Erythroblast (primary cell): ENCODE data around the gene NOD1.
"Not testable (repeated sequence)": the region's sequence is repeated elsewhere in the genome, so short reads cannot be mapped to it uniquely, and the experiment has no call there.

Experiments used
- DNase-seq, 2 experiments: peaks; one replicate each; lab custom pipeline; 2025; lab: John Stamatoyannopoulos, UW
- GATA1 ChIP-seq: IDR thresholded peaks from 2 replicates; pipeline ENCODE4 v1.6.1; 2011; ENCODE audit warnings: low read depth, mild to moderate bottlenecking, control low read depth, low read length, moderate library complexity
- POLR2A ChIP-seq: IDR thresholded peaks from 2 replicates; pipeline ENCODE4 v1.6.1; 2011; ENCODE audit warnings: mild to moderate bottlenecking, low read length

Gene NOD1

DNA sequence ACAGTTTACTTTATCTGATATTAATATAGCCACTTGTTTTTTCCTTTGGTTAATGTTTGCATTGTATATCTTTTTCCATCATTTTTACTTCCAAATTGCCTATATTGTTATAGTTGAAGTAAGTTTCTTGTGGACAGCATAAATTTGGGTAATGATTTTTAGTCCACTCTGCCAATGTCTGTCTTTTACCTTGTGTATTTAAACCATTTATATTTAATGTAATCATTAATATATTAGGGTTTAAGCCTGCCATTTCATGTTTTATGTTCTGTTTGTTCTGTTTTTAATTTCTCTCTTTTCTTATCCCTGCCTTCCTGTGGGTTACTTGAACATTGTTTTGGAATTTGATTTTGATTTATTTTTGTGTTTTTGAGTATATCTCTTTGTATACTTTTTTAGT lies 12.8 kb upstream of the NOD1 start:
- no peak for DNase-seq
- TF ChIP-seq GATA1 = no peak
- no peak for TF ChIP-seq POLR2A

DNA sequence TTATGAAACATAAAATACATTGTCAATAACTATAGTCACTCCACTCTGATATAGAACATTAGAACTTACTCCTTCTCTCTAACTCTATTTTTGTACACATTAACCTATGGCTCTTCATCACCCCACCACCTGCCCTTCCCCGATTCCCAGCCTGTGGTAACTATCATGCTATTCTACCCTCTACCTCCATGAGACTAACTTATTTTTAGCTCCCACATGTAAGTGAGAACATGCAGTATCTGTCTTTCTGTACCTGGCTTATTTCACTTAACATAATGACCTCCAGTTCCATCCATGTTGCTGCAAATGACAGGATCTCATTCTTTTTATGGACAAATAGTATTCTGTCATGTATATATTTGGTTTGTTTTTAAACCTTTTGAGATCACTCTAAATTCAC lies 8.8 kb upstream of the NOD1 start:
- no peak for DNase-seq
- TF ChIP-seq GATA1 (no peak), POLR2A (no peak)

GRCh38 chr7:30485667-30486066 lies 7.1 kb upstream of the NOD1 start:
- DNase-seq = no peak
- no peak for TF ChIP-seq POLR2A
- TF ChIP-seq GATA1 = no peak

GRCh38 chr7:30481416-30481815 lies 2.8 kb upstream of the NOD1 start:
- not testable (repeated sequence) for DNase-seq

GRCh38 chr7:30479202-30480120 lies 877 bp upstream of the NOD1 start:
- TF ChIP-seq POLR2A (no peak), GATA1 (no peak)
- peak; percentile 67 to 71 for DNase-seq

GRCh38 chr7:30476459-30477145 lies 2.0 kb downstream of the NOD1 start:
- no peak for DNase-seq
- TF ChIP-seq POLR2A (no peak), GATA1 (no peak)

- TF ChIP-seq POLR2A (no peak), GATA1 (no peak)
These were observed 3.0 kb downstream of the NOD1 start for GRCh38 chr7:30475580-30475979.

DNA sequence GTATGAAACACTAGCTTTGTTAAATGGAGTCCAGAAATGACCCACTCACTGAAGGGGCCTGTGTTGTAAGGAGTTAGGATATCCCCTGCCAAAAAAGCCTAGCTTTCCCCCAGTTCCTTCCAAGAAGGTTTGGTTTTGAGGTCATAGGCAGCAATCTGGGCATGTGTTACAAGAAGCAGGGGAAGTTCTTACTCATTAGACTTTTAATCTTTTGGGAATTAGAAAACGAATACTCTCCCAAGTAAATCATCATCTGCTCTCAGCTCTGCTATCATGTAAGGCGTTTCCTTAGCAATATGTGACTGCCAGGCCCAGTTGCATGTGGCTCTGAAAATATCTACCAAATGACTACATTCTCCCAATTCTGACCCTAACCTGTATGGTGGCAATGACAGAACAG lies 3.7 kb downstream of the NOD1 start:
- no peak for TF ChIP-seq GATA1
- no peak for TF ChIP-seq POLR2A
- DNase-seq = no peak

More at GRCh38 chr7:30475580-30475979, 3.0 kb downstream of the NOD1 start:
- no peak for DNase-seq

GRCh38 chr7:30474485-30474884 lies 4.1 kb downstream of the NOD1 start:
- no peak for DNase-seq
- TF ChIP-seq POLR2A (no peak), GATA1 (no peak)

- TF ChIP-seq GATA1 = no peak
- no peak for DNase-seq
These were observed 4.7 kb downstream of the NOD1 start for GRCh38 chr7:30473903-30474302.

GRCh38 chr7:30472784-30473775 lies 5.5 kb downstream of the NOD1 start:
- no peak for DNase-seq
- TF ChIP-seq POLR2A (no peak), GATA1 (no peak)

DNA sequence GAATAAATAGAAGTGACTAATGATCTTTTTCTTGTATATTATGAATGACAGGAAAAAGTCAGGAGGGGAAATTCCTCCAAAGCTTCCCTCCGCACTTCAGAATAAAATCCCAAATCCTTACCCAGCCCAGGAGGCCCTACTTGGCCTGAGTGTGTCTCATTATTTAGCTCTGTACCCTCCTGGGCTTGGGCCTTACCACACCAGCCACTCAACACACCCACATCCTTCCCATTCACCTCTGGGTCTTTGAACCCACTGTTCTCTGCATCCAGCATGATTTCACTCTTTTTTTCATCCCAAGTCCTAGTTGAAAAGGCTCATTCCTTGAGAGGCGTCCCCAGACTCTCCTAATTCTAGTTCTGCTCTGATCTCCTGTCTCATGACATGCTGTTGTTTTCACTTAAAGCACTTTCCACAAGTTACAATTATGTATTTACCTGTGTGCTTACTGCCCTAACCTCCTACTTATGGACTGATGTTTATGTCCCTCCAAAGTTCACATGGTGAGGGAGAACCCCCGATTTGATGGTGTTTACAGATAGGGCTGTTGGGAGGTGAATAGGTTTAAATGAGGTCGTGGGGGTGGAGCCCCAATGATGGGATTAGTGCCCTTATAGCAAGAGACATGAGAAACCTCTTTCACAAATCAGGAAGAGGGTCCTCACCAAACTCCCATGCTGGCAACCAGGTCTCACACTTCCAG lies 6.4 kb downstream of the NOD1 start:
- no peak for DNase-seq
- TF ChIP-seq GATA1 (no peak), POLR2A (no peak)

DNA sequence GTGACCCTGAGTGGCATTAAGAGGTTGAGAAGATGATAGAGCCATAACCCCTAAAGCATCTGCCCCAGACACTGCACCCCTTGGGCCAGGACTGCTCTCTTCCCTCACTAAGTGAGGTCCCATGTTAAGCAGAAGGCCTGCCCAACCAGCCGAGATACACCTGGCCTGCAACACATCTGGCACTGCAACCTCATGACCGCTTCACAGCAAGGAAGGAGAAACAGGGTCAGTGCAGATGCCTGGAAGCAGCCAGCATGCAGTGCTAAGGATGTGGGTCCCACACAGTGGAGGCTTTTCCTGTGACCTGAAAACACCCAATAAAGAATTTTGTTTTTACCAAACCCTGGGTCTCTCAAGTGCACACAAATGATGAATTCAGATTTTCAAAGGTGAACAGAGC lies 7.4 kb downstream of the NOD1 start:
- TF ChIP-seq POLR2A = no peak
- no peak for TF ChIP-seq GATA1
- no peak for DNase-seq
